Stimulated activated naive CD8-positive, alpha-beta T cell treated with anti-CD3 and anti-CD28 coated beads, Interleukin-15, Interleukin-2, amounts not matched to agents 100 ng/mL and 50 ng/mL, for 24 hours (primary cell): ENCODE results near the gene PGGHG.
A peak's percentile ranks its signal among the peaks of the same experiment; 100 is the strongest.

Experiments used
- H3K27ac Mint-ChIP-seq: one replicate; pipeline ENCODE4 v1.8.0; 2021; ENCODE audit warnings: mild to moderate bottlenecking, mixed read lengths
- H3K27me3 Mint-ChIP-seq: one replicate; pipeline ENCODE4 v1.8.0; 2021; ENCODE audit warnings: mixed read lengths
- H3K36me3 Mint-ChIP-seq: one replicate; pipeline ENCODE4 v1.8.0; 2021; ENCODE audit warnings: low read depth, mixed read lengths
- H3K4me1 Mint-ChIP-seq: one replicate; pipeline ENCODE4 v1.8.0; 2021; ENCODE audit warnings: low read depth, mixed read lengths
- H3K4me3 Mint-ChIP-seq: one replicate; pipeline ENCODE4 v1.8.0; 2021; ENCODE audit warnings: mild to moderate bottlenecking, mixed read lengths
- H3K9me3 Mint-ChIP-seq: one replicate; pipeline ENCODE4 v1.8.0; 2021; ENCODE audit warnings: mixed read lengths

PGGHG gene

GRCh38 chr11:288478-289397 lies at the start of gene PGGHG:
Gene PGGHG (plus strand): TSS chr11:289126. CDS start chr11:289817, 691 bp downstream.
- no peaks in the 10 kb centered on the region for H3K9me3 Mint-ChIP-seq
- H3K4me3 Mint-ChIP-seq: peak within 1 kb of the TSS; percentile 92
- H3K27ac Mint-ChIP-seq: peak within 1 kb of the TSS; percentile 97
- H3K36me3 Mint-ChIP-seq: peaks cover 4% of the 10 kb centered on the region
- H3K4me1 Mint-ChIP-seq: peaks cover 27% of the 10 kb centered on the region
- no peaks in the 10 kb centered on the region for H3K27me3 Mint-ChIP-seq

- Mint-ChIP-seq H3K9me3 (no peaks in the 10 kb centered on the region), H3K27ac (peak overlapping the region; percentile 81), H3K4me1 (peaks cover 63% of the 10 kb centered on the region), H3K27me3 (no peaks in the 10 kb centered on the region), H3K36me3 (peaks cover 66% of the 10 kb centered on the region), H3K4me3 (peak overlapping the region; percentile 35)
Observed at GRCh38 chr11:240315-240714, 48.6 kb upstream of the PGGHG start.

- Mint-ChIP-seq H3K4me1 (peaks cover 55% of the 10 kb centered on the region), H3K4me3 (peak overlapping the region; percentile 37), H3K36me3 (peaks cover 77% of the 10 kb centered on the region), H3K9me3 (no peaks in the 10 kb centered on the region), H3K27me3 (no peaks in the 10 kb centered on the region), H3K27ac (peak overlapping the region; percentile 89)
Observed at GRCh38 chr11:241634-242033, 47.3 kb upstream of the PGGHG start.

GRCh38 chr11:244376-244775 lies 44.5 kb upstream of the PGGHG start:
- Mint-ChIP-seq H3K4me1 (peaks cover 55% of the 10 kb centered on the region), H3K27me3 (no peaks in the 10 kb centered on the region), H3K4me3 (no peak overlapping the region), H3K27ac (no peak overlapping the region), H3K9me3 (no peaks in the 10 kb centered on the region), H3K36me3 (peaks cover 90% of the 10 kb centered on the region)

GRCh38 chr11:249062-249461 lies 39.9 kb upstream of the PGGHG start:
- H3K27ac Mint-ChIP-seq: peak overlapping the region; percentile 80
- no peaks in the 10 kb centered on the region for H3K9me3 Mint-ChIP-seq
- H3K36me3 Mint-ChIP-seq: peaks cover 86% of the 10 kb centered on the region
- no peak overlapping the region for H3K4me3 Mint-ChIP-seq
- H3K27me3 Mint-ChIP-seq: no peaks in the 10 kb centered on the region
- H3K4me1 Mint-ChIP-seq: peaks cover 34% of the 10 kb centered on the region

- peaks cover 76% of the 10 kb centered on the region for H3K36me3 Mint-ChIP-seq
- peaks cover 28% of the 10 kb centered on the region for H3K4me1 Mint-ChIP-seq
- H3K4me3 Mint-ChIP-seq: no peak overlapping the region
- no peaks in the 10 kb centered on the region for H3K9me3 Mint-ChIP-seq
- peak overlapping the region; percentile 52 for H3K27ac Mint-ChIP-seq
- no peaks in the 10 kb centered on the region for H3K27me3 Mint-ChIP-seq
Observed at GRCh38 chr11:250274-250673, 38.7 kb upstream of the PGGHG start.

- H3K27me3 Mint-ChIP-seq: no peaks in the 10 kb centered on the region
- H3K9me3 Mint-ChIP-seq: no peaks in the 10 kb centered on the region
- peaks cover 70% of the 10 kb centered on the region for H3K36me3 Mint-ChIP-seq
- H3K27ac Mint-ChIP-seq: peak overlapping the region; percentile 52
- H3K4me1 Mint-ChIP-seq: peaks cover 28% of the 10 kb centered on the region
- H3K4me3 Mint-ChIP-seq: no peak overlapping the region
Observed at GRCh38 chr11:250740-251299, 38.1 kb upstream of the PGGHG start.

- no peaks in the 10 kb centered on the region for H3K9me3 Mint-ChIP-seq
- peaks cover 65% of the 10 kb centered on the region for H3K36me3 Mint-ChIP-seq
- no peak overlapping the region for H3K27ac Mint-ChIP-seq
Observed at GRCh38 chr11:251550-251949, 37.4 kb upstream of the PGGHG start.

GRCh38 chr11:252666-253065 lies 36.3 kb upstream of the PGGHG start:
- Mint-ChIP-seq H3K27me3 (no peaks in the 10 kb centered on the region), H3K27ac (no peak overlapping the region), H3K4me3 (no peak overlapping the region), H3K36me3 (peaks cover 54% of the 10 kb centered on the region), H3K9me3 (no peaks in the 10 kb centered on the region), H3K4me1 (peaks cover 33% of the 10 kb centered on the region)

More at GRCh38 chr11:251550-251949, 37.4 kb upstream of the PGGHG start:
- peaks cover 28% of the 10 kb centered on the region for H3K4me1 Mint-ChIP-seq
- no peak overlapping the region for H3K4me3 Mint-ChIP-seq
- H3K27me3 Mint-ChIP-seq: no peaks in the 10 kb centered on the region

- H3K27me3 Mint-ChIP-seq: no peaks in the 10 kb centered on the region
- H3K36me3 Mint-ChIP-seq: peaks cover 48% of the 10 kb centered on the region
- no peaks in the 10 kb centered on the region for H3K9me3 Mint-ChIP-seq
- no peak overlapping the region for H3K27ac Mint-ChIP-seq
- no peak overlapping the region for H3K4me3 Mint-ChIP-seq
- H3K4me1 Mint-ChIP-seq: peaks cover 31% of the 10 kb centered on the region
Observed at GRCh38 chr11:253160-253885, 35.6 kb upstream of the PGGHG start.

GRCh38 chr11:253886-254270 lies 35.0 kb upstream of the PGGHG start:
- peaks cover 26% of the 10 kb centered on the region for H3K4me1 Mint-ChIP-seq
- no peak overlapping the region for H3K27ac Mint-ChIP-seq
- H3K9me3 Mint-ChIP-seq: no peaks in the 10 kb centered on the region
- no peak overlapping the region for H3K4me3 Mint-ChIP-seq
- peaks cover 42% of the 10 kb centered on the region for H3K36me3 Mint-ChIP-seq
- H3K27me3 Mint-ChIP-seq: no peaks in the 10 kb centered on the region

- no peak overlapping the region for H3K4me3 Mint-ChIP-seq
- H3K4me1 Mint-ChIP-seq: peaks cover 20% of the 10 kb centered on the region
- H3K9me3 Mint-ChIP-seq: no peaks in the 10 kb centered on the region
- H3K36me3 Mint-ChIP-seq: peaks cover 30% of the 10 kb centered on the region
- H3K27ac Mint-ChIP-seq: no peak overlapping the region
- no peaks in the 10 kb centered on the region for H3K27me3 Mint-ChIP-seq
Observed at GRCh38 chr11:255176-255575, 33.8 kb upstream of the PGGHG start.

GRCh38 chr11:255816-256215 lies 33.1 kb upstream of the PGGHG start:
- Mint-ChIP-seq H3K36me3 (peaks cover 25% of the 10 kb centered on the region), H3K27me3 (no peaks in the 10 kb centered on the region), H3K9me3 (no peaks in the 10 kb centered on the region), H3K4me1 (peaks cover 14% of the 10 kb centered on the region), H3K4me3 (no peak overlapping the region), H3K27ac (no peak overlapping the region)

GRCh38 chr11:256952-257737 lies 31.8 kb upstream of the PGGHG start:
- no peaks in the 10 kb centered on the region for H3K9me3 Mint-ChIP-seq
- H3K27ac Mint-ChIP-seq: no peak overlapping the region
- no peak overlapping the region for H3K4me3 Mint-ChIP-seq
- H3K4me1 Mint-ChIP-seq: peaks cover 12% of the 10 kb centered on the region
- H3K36me3 Mint-ChIP-seq: peaks cover 11% of the 10 kb centered on the region
- H3K27me3 Mint-ChIP-seq: no peaks in the 10 kb centered on the region
